HG02943 (cell line): ENCODE measurements around the gene CIB4.
"Not testable (repeated sequence)": the region's sequence is repeated elsewhere in the genome, so short reads cannot be mapped to it uniquely, and the experiment has no call there.

Experiments
- ATAC-seq: cut with Tn5 transposase; IDR thresholded peaks from one replicate; pipeline ENCODE4 v1.9.1; 2021; ENCODE audit warnings: mild to moderate bottlenecking, low read depth, moderate library complexity; ENCODE audit not compliant: unreplicated experiment

CIB4 gene

GRCh38 chr2:26574066-26574899 lies 66.9 kb downstream of the CIB4 start:
- no peak for ATAC-seq

- no peak for ATAC-seq
Measured at GRCh38 chr2:26573241-26573925, 67.8 kb downstream of the CIB4 start.

DNA sequence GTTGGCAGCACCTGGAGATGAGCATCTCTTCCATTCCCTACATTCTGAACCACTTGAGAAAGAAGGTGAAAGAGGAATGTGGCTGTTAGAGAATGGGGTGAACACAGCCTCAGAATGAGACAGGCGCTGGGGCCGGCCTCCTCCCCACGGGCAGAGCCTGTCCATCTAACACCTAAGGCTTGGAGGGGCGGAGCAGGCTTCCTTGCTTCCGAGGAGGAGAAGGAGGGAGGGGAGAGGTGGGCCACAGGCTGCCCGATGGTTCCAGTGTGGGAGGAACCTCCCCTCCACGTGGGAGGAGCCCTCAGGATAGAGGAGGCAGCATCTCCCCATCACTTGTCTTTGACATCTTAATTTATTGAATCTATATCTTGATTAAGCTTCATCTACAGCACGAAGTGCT lies 68.6 kb downstream of the CIB4 start:
- ATAC-seq, result no peak

DNA sequence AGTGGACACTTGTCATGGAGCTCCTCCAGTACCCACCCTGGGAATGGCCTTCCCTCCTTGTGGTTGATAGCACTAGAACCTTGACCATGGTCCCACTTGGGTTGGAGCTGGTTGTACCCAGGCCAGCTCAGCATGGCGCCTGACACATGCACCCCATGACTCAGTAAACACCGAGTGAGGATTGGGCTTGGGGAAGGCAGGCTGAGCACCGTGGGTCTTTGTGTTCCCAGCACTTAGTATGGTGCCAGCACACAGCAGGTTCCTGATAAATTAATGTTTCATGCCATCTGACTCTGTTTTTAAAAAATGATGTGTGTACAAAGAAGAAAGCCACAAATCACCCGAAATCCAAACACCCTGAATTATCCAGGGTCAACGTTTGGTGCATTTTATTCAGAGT lies 69.8 kb downstream of the CIB4 start:
- ATAC-seq, result no peak

- no peak for ATAC-seq
Measured at GRCh38 chr2:26570083-26570430, 71.1 kb downstream of the CIB4 start.

GRCh38 chr2:26569216-26570082 lies 71.7 kb downstream of the CIB4 start:
- no peak for ATAC-seq

- ATAC-seq, result no peak
Measured at GRCh38 chr2:26568076-26568890, 72.9 kb downstream of the CIB4 start.

DNA sequence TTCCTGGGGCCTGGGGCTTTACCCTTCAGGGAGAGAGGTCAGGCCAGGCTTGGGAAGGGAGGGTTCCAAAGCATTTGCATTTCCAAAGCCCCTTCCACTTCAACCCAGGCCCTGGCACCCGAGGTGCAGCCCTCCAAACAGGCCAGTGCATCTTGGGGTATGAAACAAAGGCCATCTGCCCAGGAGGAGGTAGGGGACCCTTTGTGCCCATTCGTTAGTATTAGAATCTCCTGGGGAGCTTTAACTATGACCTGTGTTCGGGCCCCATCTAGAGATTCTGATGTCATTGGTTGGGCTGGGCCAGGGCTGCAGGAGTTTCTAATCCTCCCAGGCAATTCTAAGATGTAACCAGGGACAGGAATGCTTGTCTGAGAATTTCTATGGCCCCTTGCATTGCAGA lies 73.6 kb downstream of the CIB4 start:
- no peak for ATAC-seq

DNA sequence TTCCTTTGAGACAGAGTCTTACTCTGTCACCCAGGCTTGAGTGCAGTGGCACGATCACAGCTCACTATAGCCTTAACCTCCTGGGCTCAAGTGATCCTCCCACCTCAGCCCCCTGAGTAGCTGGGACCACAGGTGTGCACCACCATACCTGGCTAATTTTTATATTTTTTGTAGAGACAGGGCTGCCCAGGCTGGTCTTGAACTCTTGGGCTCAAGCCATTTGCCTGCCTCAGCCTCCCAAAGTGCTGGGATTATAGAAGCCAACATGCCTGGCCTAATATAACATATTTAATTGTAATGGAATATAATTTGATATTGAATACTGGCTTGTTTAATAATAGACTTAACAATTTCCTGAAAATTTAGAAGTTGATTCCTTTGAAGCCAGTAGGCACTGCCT lies 74.4 kb downstream of the CIB4 start:
- not testable (repeated sequence) for ATAC-seq

DNA sequence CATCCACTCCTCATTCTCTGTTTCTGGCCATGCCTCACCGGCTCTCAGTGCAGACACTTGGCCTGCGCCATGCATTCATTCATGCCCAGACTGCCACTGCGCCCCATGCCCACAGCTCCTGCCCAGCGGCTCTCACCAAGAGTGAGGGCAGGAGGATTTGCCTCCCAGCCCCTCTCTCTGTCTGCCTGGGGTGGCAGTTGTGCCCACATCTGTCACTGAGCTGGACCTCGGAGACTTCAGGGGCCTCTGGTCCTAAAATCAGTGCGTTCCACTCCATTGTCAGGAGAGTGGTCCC lies 75.1 kb downstream of the CIB4 start:
- ATAC-seq, result no peak

DNA sequence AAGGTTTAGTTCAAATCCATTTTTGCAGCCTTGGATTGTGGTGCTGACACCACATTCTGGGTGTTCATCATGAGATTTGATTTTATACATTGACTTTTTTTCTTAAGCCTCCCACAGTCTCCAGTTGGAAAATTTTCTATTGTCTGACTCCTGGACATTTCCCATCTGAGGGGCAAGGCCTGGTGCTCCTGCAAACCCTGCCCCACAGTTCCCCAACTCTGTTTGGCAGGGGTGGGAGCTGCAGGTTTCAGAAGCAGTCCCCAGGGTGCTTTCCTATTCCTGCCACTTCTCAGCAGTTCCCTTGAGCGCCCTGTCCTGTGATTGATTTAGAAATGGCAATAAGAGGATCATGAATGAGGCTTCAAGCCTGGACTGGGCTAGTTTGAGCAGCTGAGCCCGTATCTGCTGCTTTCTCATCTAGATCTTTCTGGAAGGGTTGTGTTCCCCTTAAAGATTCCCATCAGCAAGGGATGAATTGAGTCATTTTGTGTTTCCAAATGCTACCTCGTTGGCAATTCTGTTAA lies 77.0 kb downstream of the CIB4 start:
- no peak for ATAC-seq

DNA sequence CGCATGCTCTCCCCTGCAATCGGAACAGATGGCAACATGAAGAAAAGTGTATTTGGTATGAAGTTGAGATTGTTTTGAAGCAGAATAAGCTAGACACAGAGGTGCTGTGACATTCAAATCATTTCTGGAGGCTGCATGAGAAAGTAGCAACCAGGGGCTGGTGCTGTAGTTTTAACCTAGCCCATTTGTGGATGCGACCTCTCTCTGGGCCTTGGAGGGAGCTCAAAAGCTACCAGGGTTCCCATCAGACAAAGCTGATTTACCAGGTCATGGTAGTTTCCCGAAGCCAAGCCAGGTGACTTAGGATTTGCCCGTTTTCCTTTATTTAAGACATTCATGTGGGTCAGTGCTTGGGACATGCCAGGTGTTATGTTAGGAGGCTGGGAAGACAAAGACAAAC lies 77.5 kb downstream of the CIB4 start:
- no peak for ATAC-seq

DNA sequence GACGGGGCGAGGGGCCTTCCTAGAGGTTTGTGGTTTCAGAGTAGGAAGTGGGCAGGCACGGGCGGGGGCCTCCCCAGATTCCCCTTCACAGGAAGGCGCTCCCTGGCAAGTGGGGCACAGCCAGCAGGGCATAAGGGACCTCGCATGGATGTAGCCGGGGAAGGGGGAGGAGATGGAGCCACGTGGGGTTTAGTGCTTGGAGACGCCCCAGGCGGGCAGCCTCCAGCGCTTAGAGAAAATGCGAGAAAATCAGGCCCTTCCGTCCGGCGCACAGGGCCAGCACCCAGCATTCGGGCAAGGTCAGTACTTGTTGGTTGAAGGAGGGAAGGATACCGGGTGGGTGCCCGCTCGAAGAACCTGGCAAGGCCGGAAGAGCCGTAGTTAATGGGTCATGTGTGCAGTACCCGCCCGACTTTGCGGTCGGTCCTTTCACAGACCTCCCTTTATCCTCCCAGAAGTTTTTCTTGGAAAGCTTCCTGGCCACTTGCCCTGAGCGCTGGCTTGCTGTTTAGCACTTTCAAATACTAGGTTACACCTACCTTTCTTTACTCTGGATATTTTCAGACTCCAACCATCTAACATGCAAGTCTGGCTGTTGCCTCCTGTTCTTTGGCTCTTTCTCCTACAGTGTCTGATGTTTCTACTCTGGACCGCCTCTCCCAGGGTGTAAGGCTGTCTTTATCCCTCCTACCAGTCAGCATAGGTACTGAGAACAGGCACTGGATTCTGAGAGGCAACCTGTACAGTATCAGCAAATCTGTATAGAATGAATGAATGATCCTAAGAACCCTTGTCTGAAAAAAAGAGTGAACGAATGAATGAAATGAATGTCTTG lies 78.1 kb downstream of the CIB4 start:
- ATAC-seq, result no peak

GRCh38 chr2:26561918-26562810 lies 79.0 kb downstream of the CIB4 start:
- ATAC-seq, result no peak

DNA sequence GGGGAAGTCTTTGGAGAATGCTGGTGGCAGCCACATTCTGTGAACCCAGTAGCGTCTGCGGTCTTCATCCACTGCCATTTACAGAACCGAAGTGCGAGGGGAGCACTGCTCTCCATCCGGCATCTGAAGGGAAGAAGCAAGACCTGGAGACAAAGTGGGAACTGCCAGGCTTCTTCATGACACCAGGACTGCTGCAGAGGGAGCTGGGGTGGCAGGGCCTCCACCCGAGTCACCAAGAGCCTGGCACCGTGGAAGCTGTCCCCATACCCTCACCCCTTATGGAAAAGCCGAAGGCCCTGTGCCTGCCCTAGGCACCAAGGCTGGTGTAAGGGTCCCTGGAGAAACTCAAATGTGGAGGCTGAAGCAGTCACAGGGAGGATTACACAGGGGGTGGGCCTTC lies 79.8 kb downstream of the CIB4 start:
- ATAC-seq, result no peak

DNA sequence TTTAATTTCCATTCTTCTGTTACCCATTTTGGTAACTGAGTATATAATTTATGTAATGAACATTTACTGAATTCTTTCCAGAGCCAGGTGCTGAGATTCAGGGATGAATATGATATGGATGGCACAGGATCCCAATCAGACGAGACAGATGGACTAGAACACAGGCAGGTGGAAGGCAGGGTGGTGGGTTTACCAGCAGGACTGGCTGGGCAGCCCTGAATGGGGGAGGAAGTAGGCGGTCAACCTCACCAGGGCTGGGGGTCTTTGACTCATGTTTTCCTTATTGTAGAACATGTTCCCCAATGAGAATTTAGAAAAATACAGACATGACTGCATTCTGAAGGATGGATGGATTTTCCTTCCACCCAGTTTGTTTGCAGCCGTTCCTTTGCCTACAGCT lies 80.3 kb downstream of the CIB4 start:
- ATAC-seq, result no peak

GRCh38 chr2:26559556-26559955 lies 81.6 kb downstream of the CIB4 start:
- no peak for ATAC-seq

DNA sequence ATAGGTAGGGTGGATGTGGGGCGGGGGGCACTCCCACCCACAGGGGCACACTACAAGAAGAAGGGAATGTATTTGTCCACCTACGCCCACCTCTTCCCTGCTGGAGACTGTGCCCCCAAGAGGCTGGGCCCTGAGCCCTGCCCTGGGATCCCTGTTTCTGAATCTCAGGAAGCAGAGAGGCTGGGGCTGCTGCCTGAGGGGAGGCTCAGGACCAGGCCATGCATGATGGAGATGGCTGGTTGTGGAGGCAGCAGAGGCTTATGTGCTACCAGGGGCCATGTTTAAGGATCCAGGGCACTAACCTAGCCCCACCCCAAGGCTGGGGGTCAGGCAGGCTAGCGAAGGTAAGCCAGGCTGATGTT lies 82.1 kb downstream of the CIB4 start:
- no peak for ATAC-seq
